Ovary (tissue), 3 donors: ENCODE results near the gene THADA.

Experiments used
- EP300 ChIP-seq: sonication (generic); formaldehyde crosslinking; IDR thresholded peaks from one replicate; pipeline ENCODE4 v1.6.1; 2017; ENCODE audit warnings: antibody characterized with exemption
- POLR2A ChIP-seq: fragments of 450-650 bp; IDR thresholded peaks from one replicate; pipeline ENCODE4 v1.6.1; 2017; ENCODE audit warnings: antibody characterized with exemption, mild to moderate bottlenecking, moderate library complexity
- TF ChIP-seq, protein P1 (sequence below), 3 donors: fragments of 450-650 bp in 2 of 3; fragments of 200-600 bp in 1 of 3; IDR thresholded peaks; one replicate each; pipeline versions ENCODE4 v1.5.1 to v1.8.0; 2016 to 2022; ENCODE audit warnings: antibody characterized with exemption in 3 of 3, mild to moderate bottlenecking in 1 of 3
- donor health status: DM: no; HTN: no; CAD: no.

DNA sequence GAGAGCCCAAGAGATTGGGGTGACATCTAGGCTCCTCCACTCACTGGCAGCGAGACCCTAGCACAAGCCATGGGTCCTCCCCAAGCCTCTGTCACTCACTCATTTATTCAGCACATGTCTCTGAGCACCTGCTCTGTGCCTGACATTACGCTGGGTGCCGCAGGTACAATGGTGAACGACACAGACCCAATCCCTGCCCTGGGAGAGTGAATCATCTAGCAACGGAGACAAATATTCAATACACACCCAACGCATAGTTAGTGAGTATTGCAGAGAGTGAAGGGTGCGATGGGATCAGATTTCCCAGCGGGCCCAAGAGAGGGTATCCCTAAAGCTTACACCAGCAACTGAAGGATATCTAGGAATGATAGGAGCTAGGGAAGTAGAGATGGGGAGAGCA, 414.9 kb downstream of the THADA start:
- no peak for TF ChIP-seq POLR2A
- TF ChIP-seq, protein P1, sequence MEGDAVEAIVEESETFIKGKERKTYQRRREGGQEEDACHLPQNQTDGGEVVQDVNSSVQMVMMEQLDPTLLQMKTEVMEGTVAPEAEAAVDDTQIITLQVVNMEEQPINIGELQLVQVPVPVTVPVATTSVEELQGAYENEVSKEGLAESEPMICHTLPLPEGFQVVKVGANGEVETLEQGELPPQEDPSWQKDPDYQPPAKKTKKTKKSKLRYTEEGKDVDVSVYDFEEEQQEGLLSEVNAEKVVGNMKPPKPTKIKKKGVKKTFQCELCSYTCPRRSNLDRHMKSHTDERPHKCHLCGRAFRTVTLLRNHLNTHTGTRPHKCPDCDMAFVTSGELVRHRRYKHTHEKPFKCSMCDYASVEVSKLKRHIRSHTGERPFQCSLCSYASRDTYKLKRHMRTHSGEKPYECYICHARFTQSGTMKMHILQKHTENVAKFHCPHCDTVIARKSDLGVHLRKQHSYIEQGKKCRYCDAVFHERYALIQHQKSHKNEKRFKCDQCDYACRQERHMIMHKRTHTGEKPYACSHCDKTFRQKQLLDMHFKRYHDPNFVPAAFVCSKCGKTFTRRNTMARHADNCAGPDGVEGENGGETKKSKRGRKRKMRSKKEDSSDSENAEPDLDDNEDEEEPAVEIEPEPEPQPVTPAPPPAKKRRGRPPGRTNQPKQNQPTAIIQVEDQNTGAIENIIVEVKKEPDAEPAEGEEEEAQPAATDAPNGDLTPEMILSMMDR (IDR thresholded peaks at IDR 0.05) = no peak
- no peak for TF ChIP-seq EP300
